Coronary artery (tissue), 2 donors: Measurements from ENCODE around the gene FNDC11.

Experiments used
- DNase-seq: peaks from one replicate; pipeline ENCODE4 v3.0.0-alpha.2; 2017; ENCODE audit warnings: low spot score
- H3K27ac ChIP-seq, 2 donors: fragments of 200-600 bp; sonication (generic); one replicate each; pipeline ENCODE4 v1.5.1; 2016 to 2019
- H3K4me3 ChIP-seq: fragments of 200-600 bp; sonication (generic); 2 replicates; pipeline ENCODE4 v1.5.1; 2016; ENCODE audit warnings: mild to moderate bottlenecking, moderate library complexity
- CTCF ChIP-seq: fragments of 200-600 bp; sonication (generic); IDR thresholded peaks from one replicate; pipeline ENCODE4 v1.5.1; 2019; ENCODE audit warnings: antibody characterized with exemption

Gene FNDC11

GRCh38 chr20:63602321-63602720 lies 48.4 kb downstream of the FNDC11 start:
- no peak for DNase-seq
- TF ChIP-seq CTCF: no peak
- Histone ChIP-seq H3K27ac (no peak overlapping the region), H3K4me3 (no peak overlapping the region)
